Spleen (tissue), 7 donors: Measurements from ENCODE around the gene ASPG.

Source experiments
- CTCF ChIP-seq, 11 experiments: fragments of 200-600 bp in 7 of 11; fragments of 450-650 bp in 4 of 11; sonication (generic) in 4 of 11; IDR thresholded peaks in 8 of 11; conservative IDR thresholded peaks in 3 of 11; 1 replicate in 7 of 11; 2 replicates in 4 of 11; pipeline versions ENCODE4 v1.4.0 to v1.8.0; 2016 to 2021; ENCODE audit warnings: antibody characterized with exemption in 11 of 11, inconsistent platforms in 4 of 11, mild to moderate bottlenecking in 1 of 11
- POLR2A ChIP-seq, 3 donors: fragments of 450-650 bp; IDR thresholded peaks; one replicate each; pipeline ENCODE4 v1.5.1; 2017; ENCODE audit warnings: antibody characterized with exemption in 3 of 3, mild to moderate bottlenecking in 1 of 3
- POLR2AphosphoS5 ChIP-seq, 3 donors: sonication (generic); formaldehyde crosslinking; IDR thresholded peaks; one replicate each; pipeline ENCODE4 v1.5.1; 2017; ENCODE audit warnings: antibody characterized with exemption in 3 of 3
- donor health status: DM: no; HTN: no; CAD: no; lungs with moderate emphysema.
- donor health status: DM: no; HTN: no; CAD: no.
- donor health status: DM: no; HTN: no; CAD: no.

- TF ChIP-seq CTCF (IDR thresholded peaks at IDR 0.05 in 8 of 11, conservative IDR thresholded peaks at IDR 0.05 in 3 of 11) (no peak), POLR2AphosphoS5 (IDR thresholded peaks at IDR 0.05) (no peak), POLR2A (IDR thresholded peaks at IDR 0.05) (no peak)
Observed at GRCh38 chr14:104140213-104140462, 54.6 kb downstream of the ASPG start.
